Upper lobe of right lung (tissue), 1 donor: Measurements from ENCODE around the gene JARID2. TPM values are rescaled to one million over a fixed set of nuclear protein-coding genes. Genes with fewer than 3 reads are reported as not detected.

Experiments used
- ATAC-seq: fragments of 200-7000 bp; cut with Tn5 transposase; one replicate; pipeline ENCODE4 v1.9.1; 2020; ENCODE audit warnings: mild to moderate bottlenecking, moderate library complexity
- DNase-seq: peaks from one replicate; pipeline ENCODE4 v3.0.0-alpha.2; 2020
- H3K27ac ChIP-seq: fragments of 200-600 bp; one replicate; pipeline ENCODE4 v1.8.0; 2022
- H3K27me3 ChIP-seq: fragments of 200-600 bp; one replicate; pipeline ENCODE4 v1.8.0; 2022; ENCODE audit warnings: mild to moderate bottlenecking
- H3K36me3 ChIP-seq: fragments of 200-600 bp; one replicate; pipeline ENCODE4 v1.8.0; 2022
- H3K4me1 ChIP-seq: fragments of 200-600 bp; one replicate; pipeline ENCODE4 v1.8.0; 2022
- H3K4me3 ChIP-seq: fragments of 200-600 bp; one replicate; pipeline ENCODE4 v1.8.0; 2022; ENCODE audit warnings: mild to moderate bottlenecking
- H3K9me3 ChIP-seq: fragments of 200-600 bp; one replicate; pipeline ENCODE4 v1.8.0; 2022
- CTCF ChIP-seq: fragments of 200-600 bp; IDR thresholded peaks from one replicate; pipeline ENCODE4 v1.8.0; 2022; ENCODE audit warnings: antibody characterized with exemption
- intact Hi-C: fragments of 100-400 bp; cut with DNase I; formaldehyde crosslinking; loops from one replicate; pipeline ENCODE4 v1.11.0; 2022
- total RNA-seq: library from RNA; stranded (reverse); fragmentation: NEBNext Ultra II Directional; extraction: Animal tissue kit (Norgen Biotek cat#: 25700); gene quantifications from one replicate; pipeline ENCODE4 v1.2.1, GENCODE V29; 2021
- donor health status: DM: no; HTN: yes; CAD: no; lungs with severe emphysema.

The JARID2 gene
- total RNA-seq, 1 donor from 2014 or later: 15.1 TPM

DNA sequence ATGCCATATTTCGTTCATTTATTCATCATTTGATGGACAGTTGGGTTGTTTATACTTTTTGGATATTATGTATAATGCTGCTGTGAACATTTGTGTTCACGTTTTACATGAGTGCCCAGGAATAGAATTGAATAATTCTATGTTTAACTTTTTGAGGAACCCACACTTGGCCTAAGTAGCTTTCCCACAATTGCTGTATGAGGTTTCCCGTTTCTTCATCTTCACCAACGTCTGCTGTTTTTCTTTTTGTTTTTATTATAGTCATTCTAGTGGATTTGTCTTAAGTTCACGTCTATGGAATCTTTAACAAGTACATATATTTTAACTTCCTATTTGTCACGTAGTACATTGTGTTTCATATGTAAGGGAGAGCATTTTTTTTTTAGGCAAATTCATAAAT is 110.3 kb downstream of the JARID2 start:
- H3K4me3 ChIP-seq: no peak overlapping the region

DNA sequence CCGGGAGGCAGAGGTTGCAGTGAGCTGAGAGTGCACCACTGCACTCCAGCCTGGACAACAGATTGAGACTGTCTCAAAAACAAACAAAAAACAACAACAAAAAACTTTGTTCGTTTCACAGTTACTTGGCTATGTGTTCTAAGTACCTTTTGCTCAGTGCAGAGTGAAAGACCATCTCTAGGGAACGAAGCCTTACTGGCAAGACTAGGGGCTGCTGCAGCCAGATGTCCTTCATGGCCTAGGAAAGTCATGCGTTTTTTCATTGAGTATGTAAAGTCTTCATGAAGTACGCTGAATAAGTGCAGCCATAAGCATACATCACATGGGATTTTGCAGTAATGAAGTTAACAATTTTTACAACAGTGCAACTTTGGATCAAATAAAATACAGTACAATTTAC is 111.1 kb downstream of the JARID2 start:
- H3K4me1 ChIP-seq: peaks cover 17% of the 10 kb centered on the region
- intact Hi-C loops: no loop called here
- TF ChIP-seq CTCF: no peak

More for the DNA sequence above, 110.3 kb downstream of the JARID2 start:
- intact Hi-C loops: no loop called here
- no peaks in the 10 kb centered on the region for H3K27me3 ChIP-seq
- H3K36me3 ChIP-seq: no peaks in the 10 kb centered on the region
- no peak overlapping the region for H3K27ac ChIP-seq
- H3K4me1 ChIP-seq: peaks cover 23% of the 10 kb centered on the region
- TF ChIP-seq CTCF: no peak
- no peak for DNase-seq
- no peak for ATAC-seq
- H3K9me3 ChIP-seq: no peaks in the 10 kb centered on the region

DNA sequence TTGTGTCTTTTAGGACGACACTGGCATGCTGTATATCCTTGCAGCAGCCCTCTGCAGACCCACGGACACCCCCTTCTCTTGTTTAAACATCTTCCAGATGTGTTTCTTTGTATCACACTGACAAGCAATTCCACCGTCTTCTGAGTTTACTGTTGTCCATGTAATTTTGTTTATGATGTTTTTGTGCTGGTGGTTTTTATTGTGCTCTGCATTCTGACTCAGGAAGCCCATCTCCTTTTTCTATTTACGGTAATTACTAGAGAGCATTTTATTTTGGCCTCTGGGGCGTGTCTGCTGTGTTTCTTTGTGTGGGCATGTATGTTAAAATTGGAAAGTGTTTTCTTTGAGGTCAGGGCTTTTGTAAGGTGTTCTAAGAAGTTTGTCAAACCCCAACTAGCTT is 111.9 kb downstream of the JARID2 start:
- TF ChIP-seq CTCF: no peak
- DNase-seq (no peak), ATAC-seq (no peak)
- Histone ChIP-seq H3K27me3 (no peaks in the 10 kb centered on the region), H3K9me3 (no peaks in the 10 kb centered on the region), H3K36me3 (no peaks in the 10 kb centered on the region), H3K27ac (no peak overlapping the region), H3K4me1 (peaks cover 12% of the 10 kb centered on the region), H3K4me3 (no peak overlapping the region)
- intact Hi-C loops: no loop called here

More for the DNA sequence above, 111.1 kb downstream of the JARID2 start:
- no peak for ATAC-seq
- Histone ChIP-seq H3K36me3 (no peaks in the 10 kb centered on the region), H3K27me3 (no peaks in the 10 kb centered on the region), H3K27ac (no peak overlapping the region), H3K9me3 (no peaks in the 10 kb centered on the region), H3K4me3 (no peak overlapping the region)
- no peak for DNase-seq

- H3K9me3 ChIP-seq: no peaks in the 10 kb centered on the region
- H3K4me3 ChIP-seq: no peak overlapping the region
- H3K27me3 ChIP-seq: no peaks in the 10 kb centered on the region
- ATAC-seq: peak; percentile 63
- no peak for TF ChIP-seq CTCF
- peaks cover 12% of the 10 kb centered on the region for H3K4me1 ChIP-seq
- DNase-seq: no peak
- no peak overlapping the region for H3K27ac ChIP-seq
- H3K36me3 ChIP-seq: no peaks in the 10 kb centered on the region
- intact Hi-C loops: no loop called here
Measured at GRCh38 chr6:15358579-15359327, 112.9 kb downstream of the JARID2 start.

DNA sequence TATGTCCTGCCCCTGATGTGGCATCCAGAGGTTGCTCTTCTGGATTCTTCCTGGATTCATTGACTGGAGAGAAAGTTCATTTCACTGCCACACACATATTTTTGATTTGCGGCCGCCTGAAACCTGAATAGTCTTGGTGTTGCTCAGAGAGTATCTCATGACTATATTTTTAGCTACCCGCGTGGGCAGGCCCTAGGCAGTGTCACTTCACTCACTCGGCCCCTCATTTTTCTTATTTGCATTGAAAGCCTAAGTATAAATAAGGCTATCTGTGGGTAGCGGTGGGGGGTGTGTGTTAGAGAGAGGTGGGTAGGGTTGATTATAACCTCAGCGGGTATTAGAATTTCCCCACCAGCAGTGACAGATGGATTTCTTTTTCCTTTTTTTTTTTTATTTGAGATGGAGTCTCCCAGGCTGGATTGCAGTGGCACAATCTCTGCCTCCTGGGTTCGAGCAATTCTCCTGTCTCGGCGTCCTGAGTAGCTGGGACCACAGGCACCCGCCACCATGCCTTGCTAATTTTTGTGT is 113.5 kb downstream of the JARID2 start:
- H3K9me3 ChIP-seq: no peaks in the 10 kb centered on the region
- no peaks in the 10 kb centered on the region for H3K27me3 ChIP-seq
- ATAC-seq (no peak), DNase-seq (no peak)
- peaks cover 9% of the 10 kb centered on the region for H3K4me1 ChIP-seq
- intact Hi-C loops: no loop called here
- H3K4me3 ChIP-seq: no peak overlapping the region
- TF ChIP-seq CTCF: no peak
- H3K27ac ChIP-seq: no peak overlapping the region
- no peaks in the 10 kb centered on the region for H3K36me3 ChIP-seq
